GM18508 (cell line): Measurements from ENCODE around the gene PIK3R6.

ENCODE experiments used
- ATAC-seq: cut with Tn5 transposase; IDR thresholded peaks from one replicate; pipeline ENCODE4 v1.9.1; 2021; ENCODE audit warnings: moderate number of reproducible peaks; ENCODE audit not compliant: insufficient read depth, unreplicated experiment

Gene PIK3R6

DNA sequence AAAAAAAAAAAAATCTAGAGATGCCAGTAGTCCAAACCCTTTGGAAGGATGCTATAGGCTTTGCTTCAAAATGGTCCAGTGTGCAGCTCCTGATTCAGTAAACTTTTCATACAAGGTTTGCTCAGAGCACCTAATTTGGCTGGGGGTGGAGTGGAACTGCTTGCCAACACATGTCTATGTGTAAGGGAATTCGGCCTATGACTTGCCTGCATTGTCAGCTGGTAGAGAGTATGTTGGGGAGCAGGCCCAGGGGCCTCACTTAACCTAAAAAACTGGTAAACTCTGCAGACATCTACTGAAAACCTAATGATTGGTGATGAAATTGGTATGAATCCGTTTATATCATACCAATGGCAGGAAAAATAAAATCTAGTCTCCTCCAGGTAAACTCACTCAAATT, 66.8 kb downstream of the PIK3R6 start:
- no peak for ATAC-seq

- ATAC-seq: no peak
These were observed 67.8 kb downstream of the PIK3R6 start for GRCh38 chr17:8799570-8800212.

- ATAC-seq: no peak
These were observed 68.5 kb downstream of the PIK3R6 start, which contains the start of gene MFSD6L for GRCh38 chr17:8798846-8799569. Gene MFSD6L (minus strand): TSS chr17:8799365. CDS start chr17:8799120, 245 bp downstream.

DNA sequence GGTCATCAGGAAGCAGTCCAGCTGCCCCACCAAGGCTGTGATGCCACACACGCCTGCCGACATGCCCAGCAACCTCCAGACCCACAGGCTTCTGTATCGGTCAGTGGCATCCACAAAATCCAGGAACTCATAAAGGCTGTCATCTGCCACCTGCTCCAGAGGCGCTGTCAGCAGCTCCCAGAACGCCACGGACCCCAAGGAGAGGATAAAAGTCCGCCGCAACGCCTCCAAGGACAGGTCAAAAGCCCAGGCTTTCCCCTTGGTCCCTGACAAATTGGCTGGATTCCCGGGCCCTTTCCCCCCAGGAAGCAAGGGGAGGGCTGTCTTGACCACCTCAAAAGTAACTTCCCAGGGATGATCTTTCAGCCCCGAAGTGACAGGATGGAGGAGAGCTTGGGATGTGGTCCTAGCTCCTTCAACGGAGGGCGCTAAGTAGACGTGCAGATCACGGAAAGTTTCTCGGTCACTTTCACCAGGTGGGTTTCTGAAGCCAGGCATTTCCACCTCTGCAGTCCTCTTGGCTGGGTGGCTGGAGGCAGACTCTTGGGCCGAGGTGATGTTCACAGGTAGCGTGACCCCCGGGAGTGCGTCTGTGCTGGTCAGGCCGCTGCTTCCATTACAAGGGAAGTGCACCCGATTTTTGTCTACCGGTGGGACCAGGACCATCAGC, 69.2 kb downstream of the PIK3R6 start:
- ATAC-seq: no peak

- ATAC-seq: no peak
These were observed 69.8 kb downstream of the PIK3R6 start for GRCh38 chr17:8797621-8798175.

DNA sequence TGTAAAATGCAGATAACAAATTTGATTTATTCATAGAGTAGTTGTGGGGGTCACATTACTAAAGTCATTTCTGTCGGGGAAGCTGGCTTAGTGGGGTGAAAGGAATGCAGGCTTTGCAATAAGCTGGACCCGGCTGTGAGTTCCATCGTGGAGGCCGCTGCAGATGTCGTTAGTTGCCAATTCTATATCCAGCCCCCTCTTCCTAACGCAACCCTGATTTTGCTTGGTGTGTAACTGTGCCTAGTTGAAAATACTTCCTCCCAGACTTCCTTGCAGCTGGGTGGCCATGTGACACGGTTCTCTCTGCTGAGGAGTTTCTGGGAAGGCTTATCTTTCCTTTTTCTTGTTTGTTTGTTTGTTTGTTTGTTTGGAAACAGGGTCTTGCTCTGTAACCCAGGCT, 72.8 kb downstream of the PIK3R6 start:
- ATAC-seq: no peak

GRCh38 chr17:8793649-8794048, 73.8 kb downstream of the PIK3R6 start:
- ATAC-seq: no peak

- ATAC-seq: no peak
These were observed 74.8 kb downstream of the PIK3R6 start for GRCh38 chr17:8792646-8793045.

- no peak for ATAC-seq
These were observed 75.6 kb downstream of the PIK3R6 start for GRCh38 chr17:8791910-8792270.

DNA sequence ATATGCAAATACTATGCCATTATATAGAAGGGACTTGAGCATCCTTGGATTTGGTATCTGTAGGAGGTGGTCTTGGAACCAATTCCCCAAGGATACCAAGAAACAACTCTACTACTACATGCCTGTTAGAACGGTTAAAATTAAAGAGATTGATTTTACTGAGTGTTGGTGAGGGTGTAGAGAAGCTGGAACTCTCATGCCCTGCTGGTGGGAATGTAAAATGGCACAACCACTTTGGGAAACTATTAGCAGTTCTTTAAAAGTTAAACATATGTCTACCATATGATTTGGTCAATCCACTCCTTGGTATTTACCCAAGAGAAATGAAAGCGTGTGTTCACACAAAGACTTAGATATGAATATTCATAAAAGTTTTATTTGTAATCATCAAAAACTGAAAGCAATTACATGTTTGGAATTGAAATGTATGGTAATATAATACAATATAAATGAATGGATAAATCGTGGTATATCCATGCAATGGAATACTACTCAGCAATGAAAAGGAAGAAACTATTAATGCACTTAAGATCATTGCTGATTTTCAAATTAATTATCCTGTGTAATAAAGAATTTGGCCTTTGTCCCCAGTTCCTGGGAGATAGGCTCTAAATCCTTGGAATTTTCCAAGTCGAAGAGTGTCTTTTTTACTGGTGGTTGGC, 76.1 kb downstream of the PIK3R6 start:
- ATAC-seq: no peak

DNA sequence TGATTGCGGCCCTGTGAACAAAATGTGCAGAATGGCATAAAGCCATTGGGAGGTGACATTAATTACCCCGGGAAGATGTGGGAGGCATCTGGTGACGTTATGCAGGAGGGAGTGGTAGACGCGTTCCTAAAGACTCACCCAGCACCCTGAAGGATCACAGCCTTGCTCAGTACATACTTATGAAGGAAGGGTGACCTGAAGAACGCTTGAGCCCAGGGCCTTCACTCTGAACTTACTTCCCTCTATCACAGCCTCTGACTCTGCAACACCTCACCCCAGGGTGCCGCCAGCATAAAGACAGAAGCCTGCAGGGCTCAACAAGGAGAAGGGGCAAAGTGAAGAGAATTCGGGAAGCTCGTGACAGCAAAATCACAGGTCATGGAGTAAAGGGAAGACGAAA, 77.7 kb downstream of the PIK3R6 start:
- ATAC-seq: no peak

DNA sequence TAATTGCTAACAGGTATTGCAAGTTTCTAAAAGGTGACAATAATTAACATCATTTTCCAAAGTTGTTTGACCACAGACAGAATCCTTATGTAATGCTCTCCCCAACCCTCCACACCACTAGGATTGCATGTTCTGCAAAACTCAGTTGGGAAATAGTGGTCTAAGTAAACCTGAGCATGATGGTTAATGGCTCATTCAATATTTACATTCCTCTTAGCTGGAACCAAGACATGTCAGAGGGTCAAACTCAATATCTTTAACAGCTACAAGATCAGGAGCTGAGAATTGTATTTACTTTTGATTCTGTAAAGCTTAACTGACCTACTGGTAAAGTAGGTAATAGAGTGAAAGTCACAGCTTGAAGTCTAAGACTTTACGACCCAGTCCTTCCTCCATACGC, 78.5 kb downstream of the PIK3R6 start:
- ATAC-seq: no peak

- ATAC-seq: no peak
These were observed 81.7 kb downstream of the PIK3R6 start for GRCh38 chr17:8785547-8786413.

GRCh38 chr17:8782176-8782575, 85.3 kb downstream of the PIK3R6 start:
- no peak for ATAC-seq

- no peak for ATAC-seq
These were observed 85.7 kb downstream of the PIK3R6 start for GRCh38 chr17:8781776-8782175.

- ATAC-seq: no peak
These were observed 90.6 kb downstream of the PIK3R6 start for GRCh38 chr17:8776881-8777280.

DNA sequence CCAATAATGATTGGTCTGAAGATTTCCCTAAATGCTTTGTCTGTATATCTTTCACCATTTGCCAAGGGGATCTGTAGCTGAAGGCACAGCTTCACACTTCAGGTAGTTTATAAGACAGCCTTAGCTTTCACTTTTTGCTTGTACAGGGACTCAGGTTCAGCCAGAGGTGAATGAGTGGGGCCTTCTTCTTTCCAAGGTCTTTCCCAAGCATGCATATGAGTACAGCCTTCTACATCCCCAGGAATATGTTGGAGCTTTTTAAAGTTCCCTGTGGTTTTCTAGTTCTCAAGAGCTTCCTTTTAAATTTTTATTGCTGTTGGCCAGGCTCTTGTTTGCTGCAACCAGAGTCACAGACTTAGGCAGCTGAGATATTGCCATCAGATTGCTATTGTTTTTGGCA, 91.2 kb downstream of the PIK3R6 start:
- ATAC-seq: no peak

- ATAC-seq: no peak
These were observed 100.7 kb downstream of the PIK3R6 start for GRCh38 chr17:8766731-8767130.

- ATAC-seq: no peak
These were observed 105.5 kb downstream of the PIK3R6 start for GRCh38 chr17:8762012-8762411.

DNA sequence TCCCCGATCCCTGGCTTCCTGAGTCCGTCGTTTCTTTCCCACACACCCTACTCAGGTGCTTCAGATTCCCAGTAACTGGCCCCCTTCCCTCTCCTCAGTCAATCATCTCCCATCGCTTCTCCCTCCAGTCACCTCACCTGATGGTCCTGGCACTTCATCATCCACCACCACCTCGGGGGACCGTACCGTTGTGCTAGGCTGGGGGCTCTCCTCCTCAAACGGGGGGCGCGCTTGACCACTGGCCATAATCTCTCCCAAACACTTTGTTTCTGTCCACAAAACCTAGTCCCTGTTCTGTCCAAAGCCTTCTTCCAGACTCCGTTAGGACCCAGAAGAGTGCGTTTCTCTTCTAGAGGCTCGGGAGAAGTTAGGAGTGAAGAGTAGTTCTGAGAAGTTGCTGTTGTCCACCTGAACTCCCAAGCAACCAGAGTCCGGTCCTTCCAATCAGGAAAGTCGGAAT, 109.3 kb downstream of the PIK3R6 start, which contains the start of gene SPDYE4:
Gene SPDYE4 (minus strand): TSS at position 410 of the 460 bp plus-strand sequence. CDS start 164 bp downstream, at position 246.
- no peak for ATAC-seq
